22Rv1 (cell line): Measurements from ENCODE around the gene SLC35E4.

ENCODE experiments used
- CTCF ChIP-seq: fragments of 450-650 bp; IDR thresholded peaks from 2 replicates; pipeline ENCODE4 v1.5.1; 2017; ENCODE audit warnings: mild to moderate bottlenecking
- ZFX ChIP-seq: fragments of 450-650 bp; IDR thresholded peaks from 2 replicates; pipeline ENCODE4 v1.6.1; 2017; ENCODE audit warnings: antibody characterized with exemption, borderline replicate concordance

- no peak for TF ChIP-seq CTCF
- TF ChIP-seq ZFX = no peak
Observed at GRCh38 chr22:30694171-30694639, 58.6 kb downstream of the SLC35E4 start.
